GM19043 (cell line): ENCODE measurements around the gene CCHCR1.
A peak's percentile ranks its signal among the peaks of the same experiment; 100 is the strongest.

Source experiments
- ATAC-seq: cut with Tn5 transposase; IDR thresholded peaks from one replicate; pipeline ENCODE4 v1.9.1; 2021; ENCODE audit warnings: low read depth; ENCODE audit not compliant: unreplicated experiment

CCHCR1 gene

DNA sequence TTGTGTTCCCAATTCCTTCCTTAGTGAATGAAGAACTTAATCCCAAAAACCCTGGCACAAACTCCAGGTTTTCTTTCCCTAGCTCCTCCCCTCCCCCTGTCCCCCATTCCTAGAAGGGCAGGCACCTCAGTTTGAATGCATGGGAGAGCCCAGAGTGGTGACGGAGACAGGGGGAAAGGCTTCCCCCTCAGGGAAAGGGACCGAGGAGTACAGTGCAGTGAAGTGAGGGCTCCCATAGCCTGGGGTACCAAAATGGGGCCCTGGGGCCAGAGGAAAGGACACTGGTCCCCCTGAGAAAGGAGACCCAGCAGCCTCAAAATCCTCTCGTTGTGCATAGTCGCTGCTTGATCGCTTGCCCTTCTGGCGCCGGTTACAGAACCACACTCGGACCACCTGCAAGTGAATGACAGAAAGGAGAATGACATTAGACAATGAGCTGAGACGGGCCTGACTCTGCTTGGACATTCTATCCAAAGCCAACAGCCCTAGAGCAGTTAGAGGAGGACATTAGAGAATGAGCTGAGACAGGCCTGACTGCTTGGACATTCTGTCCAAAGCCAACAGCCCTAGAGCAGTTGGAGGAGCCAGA lies 7.0 kb upstream of the CCHCR1 start:
- peak; percentile 13 for ATAC-seq

DNA sequence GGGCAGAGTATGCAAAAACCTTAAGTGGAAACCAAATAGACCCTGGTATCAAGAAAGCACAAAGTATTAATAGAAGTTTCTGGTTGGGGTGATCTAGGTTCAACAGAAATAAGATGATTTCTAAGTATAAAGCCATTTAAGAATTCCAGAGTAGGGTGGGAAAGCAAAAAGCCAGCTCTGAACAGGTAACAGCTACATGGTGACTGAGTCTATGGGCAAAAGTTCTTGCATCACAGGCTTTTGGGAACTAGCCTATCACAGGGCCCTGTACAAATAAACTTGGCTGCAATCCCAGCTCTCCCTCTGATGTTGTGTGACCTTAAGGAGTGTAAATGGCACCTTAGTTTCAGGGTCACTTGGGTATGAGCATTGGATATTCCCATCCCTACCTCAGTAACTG lies 6.3 kb upstream of the CCHCR1 start:
- no peak for ATAC-seq

DNA sequence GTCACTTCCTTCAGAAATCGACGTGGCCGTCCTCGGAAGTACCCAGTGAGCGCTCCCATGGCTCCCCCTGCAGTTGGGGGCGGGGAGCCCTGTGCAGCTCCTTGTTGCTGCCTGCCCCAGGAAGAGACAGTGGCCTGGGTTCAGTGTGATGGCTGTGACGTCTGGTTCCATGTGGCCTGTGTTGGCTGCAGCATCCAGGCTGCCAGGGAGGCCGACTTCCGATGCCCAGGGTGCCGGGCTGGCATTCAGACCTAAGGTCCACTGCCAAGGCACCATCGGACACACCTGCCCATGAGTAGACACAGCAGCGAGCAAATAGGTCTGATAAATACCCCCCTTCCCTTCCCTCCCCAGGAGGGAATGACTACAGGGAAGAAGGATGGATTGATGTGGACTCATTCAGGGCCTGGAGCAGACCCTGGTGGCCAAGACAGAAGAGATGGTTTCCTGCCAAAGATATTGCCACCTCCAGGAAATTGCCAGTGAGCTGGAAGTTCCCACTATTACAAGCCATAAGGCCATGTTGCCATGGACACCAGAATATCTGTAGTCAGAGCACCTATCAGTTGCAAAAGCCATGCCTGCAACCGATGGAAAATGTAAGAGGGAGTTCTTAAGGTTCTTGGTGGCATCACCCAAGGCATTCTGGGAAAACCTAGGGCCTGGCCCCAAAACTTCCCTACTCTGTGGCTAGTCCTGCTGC lies 5.0 kb upstream of the CCHCR1 start:
- ATAC-seq, result no peak

DNA sequence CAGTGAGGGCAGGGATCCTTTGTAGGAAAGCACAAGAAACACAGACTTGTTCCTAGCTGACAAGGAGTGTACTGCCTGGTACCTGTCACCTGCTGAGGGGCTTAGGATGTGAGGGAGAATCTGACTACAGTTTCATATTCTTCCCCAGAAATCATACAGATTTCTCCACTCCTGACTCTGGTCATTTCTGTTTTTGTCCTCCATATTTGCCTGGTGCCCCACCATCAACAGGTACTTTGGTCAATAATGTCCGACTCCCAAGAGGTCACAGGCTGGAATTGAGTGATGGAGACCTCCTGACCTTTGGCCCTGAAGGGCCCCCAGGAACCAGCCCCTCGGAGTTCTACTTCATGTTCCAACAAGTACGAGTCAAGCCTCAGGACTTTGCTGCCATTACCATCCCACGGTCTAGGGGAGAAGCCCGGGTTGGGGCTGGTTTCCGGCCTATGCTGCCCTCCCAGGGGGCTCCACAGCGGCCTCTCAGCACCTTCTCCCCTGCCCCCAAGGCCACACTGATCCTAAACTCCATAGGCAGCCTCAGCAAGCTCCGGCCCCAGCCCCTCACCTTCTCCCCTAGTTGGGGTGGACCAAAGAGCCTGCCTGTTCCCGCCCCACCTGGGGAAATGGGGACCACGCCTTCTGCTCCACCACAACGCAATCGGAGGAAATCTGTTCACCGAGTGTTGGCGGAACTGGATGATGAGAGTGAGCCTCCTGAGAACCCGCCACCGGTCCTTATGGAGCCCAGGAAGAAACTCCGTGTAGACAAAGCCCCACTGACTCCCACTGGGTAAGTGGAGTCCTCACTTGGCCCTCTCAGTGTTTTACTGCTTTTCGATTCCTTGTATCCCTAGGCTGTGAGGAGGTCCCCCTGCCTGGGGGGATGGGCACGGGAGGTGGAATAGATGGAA lies 3.9 kb upstream of the CCHCR1 start:
- no peak for ATAC-seq

DNA sequence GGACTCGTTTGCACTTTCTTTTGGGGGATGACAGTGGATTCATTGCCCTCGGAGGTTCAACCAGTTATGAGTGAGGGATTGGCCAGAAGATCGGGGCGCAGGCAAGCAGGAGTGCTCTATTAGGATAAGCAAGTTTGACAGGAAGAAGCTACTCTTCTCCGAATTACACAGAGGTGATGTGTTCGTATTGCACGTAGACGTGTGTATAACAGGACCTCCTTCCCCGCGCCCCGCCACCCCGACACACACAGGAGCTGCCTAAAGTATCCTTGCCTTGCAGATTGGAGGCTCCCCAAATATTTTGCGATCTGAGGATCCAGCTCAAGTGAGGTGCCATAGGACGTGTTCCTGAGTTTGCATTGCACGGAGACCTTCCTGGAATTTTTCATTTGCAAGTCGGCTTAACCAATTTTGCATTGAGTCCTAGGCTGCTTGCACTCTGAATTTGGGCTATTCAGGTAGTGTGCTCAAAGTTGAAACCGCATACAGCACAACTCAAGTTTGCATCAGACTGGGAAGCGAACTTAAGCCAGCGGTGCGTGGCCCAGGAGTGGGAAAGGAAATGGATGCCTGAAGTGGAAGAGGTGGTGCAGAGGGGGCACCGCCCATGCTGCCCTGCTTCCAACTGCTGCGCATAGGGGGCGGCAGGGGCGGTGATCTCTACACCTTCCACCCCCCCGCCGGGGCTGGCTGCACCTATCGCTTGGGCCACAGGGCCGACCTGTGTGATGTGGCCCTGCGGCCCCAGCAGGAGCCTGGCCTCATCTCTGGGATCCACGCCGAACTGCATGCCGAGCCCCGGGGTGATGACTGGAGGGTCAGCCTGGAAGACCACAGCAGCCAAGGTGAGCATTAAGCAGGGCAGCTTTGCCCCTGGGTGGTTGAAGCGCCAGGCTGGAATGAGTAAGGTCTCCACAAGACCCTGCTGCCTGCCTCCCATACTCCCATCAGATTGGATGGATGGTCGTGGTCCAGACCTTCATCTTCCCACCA lies 1.6 kb upstream of the CCHCR1 start:
- ATAC-seq, result no peak

DNA sequence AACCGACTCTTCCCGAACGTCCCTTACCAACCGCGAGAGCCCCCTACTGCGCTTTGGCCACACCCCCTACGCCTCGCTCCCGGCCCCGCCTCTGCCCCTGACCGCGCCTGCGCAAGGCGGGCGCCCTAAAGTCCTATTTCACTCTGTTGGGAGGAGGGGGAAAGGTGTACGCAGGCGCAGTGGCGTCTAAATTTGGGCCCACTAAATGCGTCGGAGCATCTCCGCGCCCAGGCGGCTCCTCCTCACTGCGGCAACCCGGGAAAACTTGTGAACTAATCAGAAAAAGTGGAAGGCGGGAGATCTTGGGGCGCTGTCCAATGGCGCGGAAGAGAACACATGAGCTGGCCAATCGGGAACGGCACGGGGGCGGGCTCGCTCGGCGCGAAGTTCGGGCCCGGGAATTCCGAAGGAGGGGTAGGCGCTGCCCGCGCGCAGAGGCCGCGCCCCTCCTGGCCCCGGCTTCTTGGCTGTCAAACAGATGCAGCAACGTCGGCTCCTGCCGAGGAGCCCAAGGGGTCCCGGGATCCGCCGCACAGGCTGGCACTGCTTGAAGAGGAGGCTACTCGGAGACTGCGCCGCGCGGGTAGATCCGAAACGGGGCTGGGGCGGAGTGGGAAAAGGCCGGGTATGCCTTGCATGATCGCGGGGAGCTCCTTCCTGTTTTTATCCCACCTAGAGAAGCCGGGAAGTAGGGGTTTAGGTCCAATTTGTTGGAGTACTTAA lies 699 bp upstream of the CCHCR1 start, which contains the start of gene TCF19:
Gene TCF19, plus strand, starts transcription at position 450 of the 723 bp plus-strand sequence. CDS start 881 bp downstream, outside the sequence.
- ATAC-seq, result peak; percentile 88

DNA sequence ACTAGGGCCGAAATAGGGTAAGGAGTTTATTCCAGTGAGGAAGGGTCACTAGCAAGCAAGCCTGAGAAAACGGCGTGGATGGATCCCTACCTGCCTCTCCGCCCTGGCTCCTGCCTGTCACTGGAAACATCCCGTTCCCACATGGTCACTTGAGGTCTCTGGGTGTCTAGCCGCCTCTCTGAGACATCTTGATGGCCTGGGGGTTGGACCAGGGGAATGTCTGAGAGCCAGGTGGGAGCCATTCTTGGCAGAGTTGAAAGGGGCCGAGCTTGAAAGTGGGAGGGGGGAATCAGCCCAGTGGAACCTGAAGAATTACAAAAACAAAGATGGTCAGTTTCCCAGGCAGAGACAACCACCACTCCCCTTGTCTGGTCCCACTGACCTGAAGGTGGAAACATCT lies 961 bp downstream of the CCHCR1 start:
- ATAC-seq, result no peak

DNA sequence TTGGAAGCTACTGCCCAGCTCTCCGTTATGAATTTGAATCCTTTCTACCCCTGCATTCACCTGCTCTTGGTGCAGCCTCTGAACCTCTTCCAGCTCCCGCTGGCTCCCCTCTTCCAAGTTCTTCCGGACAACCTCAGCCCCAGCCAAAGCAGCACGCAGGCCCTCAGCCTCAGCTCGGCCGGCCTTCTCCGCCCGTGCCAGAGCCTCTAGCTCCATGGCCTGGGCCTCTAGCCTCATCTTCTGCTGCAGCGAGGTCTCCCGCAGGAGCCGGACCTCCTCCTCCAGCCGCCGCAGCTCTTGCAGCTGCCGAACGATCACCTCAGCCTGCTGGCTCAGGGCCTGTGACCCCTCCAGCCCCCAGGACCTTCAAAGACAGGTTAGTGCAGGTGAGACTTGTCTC lies 3.2 kb downstream of the CCHCR1 start:
- ATAC-seq, result no peak

DNA sequence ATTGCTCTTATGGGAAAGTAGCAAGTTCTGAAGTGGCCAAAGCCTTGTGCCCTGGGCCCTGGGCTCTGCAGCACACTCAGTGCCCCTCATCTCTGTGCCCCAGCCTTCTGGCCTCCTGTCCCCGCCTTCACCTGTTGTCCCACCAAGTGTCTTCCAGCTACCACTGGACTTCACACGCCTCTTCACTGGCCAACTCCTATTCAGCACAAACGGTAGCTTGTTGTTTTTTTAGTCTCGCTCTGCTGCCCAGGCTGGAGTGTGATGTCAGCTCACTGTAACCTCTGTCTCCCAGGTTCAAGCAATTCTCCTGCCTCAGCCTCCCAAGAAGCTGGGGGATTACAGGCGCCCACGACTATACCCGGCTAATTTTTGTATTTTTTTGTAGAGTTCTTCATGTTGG lies 4.8 kb downstream of the CCHCR1 start:
- ATAC-seq, result no peak

DNA sequence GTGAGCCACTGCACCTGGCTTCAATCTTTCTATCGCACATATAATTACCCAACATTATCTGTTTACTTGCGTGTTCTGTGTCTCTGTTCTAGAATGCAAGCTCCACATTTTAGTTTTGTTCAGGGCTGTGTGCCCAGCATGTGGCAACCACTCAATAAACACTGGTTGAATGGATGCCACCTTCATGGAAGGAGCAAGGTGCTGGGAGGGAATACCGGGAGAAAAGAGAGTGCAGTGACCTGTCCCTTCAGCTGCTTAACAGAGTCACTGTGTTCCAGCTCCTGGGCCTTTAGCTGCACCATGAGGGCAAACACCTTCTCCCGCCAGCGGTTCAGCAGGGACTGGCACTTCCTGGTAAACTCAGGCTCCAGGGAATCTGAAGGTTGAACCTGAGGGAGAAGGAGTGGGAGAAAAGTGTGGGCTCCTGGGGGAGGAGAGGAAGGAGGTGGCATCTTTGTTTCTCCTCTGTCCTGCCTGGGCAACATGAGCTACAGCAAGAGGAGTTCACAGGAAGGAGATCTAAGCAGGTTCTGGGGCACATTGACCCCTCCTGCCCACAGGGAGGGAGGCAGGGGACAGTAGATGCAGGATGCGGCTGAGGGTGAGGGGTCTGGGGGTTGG lies 7.7 kb downstream of the CCHCR1 start:
- ATAC-seq, result no peak

DNA sequence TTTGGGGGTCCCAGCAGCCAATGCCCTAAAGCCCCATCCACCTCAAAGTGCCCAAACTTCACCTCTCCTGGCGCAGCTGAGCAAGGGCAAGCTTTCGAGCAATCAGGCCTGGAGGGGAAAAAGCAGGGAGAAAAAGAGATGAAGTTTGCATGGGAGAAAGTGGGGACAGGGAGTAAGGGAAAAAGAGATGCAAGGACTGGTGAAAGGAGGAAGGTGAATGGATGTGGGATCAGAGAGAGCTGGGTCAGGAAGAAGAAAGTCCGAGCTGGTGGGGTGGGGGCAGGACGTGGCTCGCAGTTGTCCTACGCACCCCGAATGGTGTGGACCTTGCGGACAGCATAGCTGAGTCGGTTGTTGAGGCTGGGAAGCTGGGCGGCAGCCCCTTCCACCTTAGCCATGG lies 12.2 kb downstream of the CCHCR1 start:
- no peak for ATAC-seq

DNA sequence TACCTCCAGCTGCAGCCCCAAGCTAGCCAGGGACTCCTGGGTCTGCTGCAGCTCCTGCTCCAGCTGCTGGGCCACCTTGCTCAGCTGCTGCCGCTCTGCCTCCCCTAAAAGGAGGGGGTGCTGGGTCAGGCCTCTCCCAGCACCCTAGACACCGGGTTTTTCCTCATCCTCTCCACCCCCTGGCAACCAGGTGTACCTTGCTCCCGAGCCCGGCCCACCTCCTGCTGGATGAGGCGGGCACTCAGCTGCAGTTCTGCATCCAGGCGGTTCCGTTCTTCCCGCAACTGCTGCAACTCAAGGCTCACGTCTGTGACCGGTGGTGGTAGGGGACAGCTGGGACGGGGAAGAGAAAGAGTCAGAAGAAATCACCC lies 12.6 kb downstream of the CCHCR1 start:
- no peak for ATAC-seq

DNA sequence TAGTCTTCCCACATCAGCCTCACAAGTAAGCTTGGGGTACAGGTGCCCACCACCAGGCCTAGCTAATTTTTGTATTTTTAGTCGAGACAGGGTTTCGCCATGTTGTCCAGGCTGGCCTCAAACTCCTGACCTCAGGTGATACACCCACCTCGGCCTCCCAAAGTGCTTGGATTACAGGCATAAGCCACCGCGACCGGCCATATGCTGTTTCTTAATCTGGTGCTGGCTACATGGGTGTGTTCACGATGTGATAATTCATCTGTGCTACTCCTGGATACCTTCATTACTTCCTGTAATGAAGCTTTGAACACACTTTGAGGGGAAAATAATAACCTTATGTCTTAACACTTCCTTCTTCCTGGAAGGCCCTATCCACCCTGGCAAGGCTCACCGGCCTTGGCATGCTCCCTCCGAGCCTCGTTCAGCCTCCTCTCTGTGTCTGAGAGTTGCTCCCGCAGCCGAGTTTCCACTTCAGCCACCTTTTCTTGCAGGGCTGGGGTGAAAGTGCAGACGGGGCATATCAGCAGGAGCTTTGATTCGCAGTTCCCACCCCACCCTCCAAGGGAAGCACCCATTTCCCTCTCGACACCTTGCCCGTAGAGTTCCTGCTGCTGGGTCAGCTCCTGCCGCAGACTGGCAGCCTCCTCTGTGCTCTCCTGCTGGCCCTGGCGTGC lies 13.2 kb downstream of the CCHCR1 start:
- no peak for ATAC-seq

DNA sequence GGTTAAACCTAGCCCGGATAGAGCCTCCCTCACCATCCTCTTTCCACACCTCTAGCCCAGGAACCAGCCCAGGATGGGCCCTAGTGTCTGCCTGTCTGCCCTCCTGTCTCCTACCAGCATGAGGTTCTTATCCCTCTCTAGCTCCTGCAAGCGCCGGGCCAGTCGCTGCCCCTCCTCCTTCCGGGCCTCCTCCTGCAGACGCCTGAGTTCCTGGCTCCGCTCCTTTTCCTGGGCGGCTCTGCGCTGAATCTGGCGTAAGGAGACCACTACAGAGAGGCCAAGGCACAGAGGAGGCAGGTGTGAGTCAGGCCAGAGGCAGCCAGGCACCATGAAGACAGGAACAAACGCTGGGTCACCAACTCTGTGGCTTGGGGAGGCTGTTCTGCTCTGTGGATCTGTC lies 14.5 kb downstream of the CCHCR1 start:
- no peak for ATAC-seq

DNA sequence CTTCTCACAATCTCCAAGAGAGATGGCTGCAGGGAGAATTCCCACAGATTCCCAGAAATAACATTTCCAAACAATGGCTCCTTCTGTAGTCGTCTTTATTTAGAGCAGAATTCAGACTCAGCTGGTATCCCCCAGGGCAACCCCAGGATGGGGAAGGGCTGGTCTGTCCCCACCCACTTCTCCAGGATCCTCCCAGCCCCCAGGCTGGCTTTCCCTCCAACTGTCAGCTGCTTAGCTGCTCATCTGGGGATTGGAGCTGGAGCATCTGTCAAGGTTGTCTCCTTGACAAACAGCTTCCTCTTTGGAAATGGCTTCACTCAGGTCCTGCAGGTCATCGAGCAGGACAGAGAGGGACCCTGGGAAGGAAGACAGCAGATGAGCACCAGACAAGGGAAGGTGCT lies 15.2 kb downstream of the CCHCR1 start:
- ATAC-seq, result no peak

DNA sequence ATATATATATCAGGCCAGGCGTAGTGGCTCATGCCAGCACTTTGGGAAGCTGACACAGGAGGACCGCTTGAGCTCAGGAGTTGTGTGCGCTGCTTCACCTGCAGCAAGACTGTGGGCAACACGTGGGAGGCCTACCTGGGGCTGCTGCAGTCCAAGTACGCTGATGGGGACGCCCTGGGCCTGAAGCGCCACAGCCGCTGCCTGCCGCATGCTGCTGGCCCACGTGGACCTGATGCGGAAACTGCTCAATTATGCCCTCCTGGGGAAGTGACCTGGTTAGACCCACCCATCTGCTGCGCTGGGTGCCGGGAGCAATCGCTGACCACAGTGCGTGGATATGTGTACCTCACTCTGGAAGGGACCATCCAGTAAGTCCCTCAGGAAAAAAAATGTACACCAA lies 17.0 kb downstream of the CCHCR1 start:
- ATAC-seq, result no peak

DNA sequence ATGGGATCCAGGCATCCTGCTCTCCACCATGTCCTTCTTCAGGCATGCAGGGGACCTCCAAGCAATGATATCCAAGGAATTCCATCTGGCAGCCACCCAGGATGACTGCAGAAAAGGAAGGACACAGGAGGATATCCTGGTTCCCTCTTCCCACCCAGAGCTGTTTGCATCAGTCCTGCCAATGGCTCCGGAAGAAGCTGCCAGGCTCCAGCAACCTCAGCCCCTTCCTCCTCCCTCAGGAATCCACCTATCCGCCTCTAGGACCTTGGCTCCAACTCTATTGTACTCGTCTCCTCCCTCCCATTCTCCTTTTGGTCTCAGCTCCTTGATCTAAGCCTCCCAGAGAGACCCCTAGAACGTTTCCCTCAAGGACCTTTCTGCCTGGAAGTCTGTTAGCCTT lies 18.0 kb downstream of the CCHCR1 start:
- no peak for ATAC-seq

DNA sequence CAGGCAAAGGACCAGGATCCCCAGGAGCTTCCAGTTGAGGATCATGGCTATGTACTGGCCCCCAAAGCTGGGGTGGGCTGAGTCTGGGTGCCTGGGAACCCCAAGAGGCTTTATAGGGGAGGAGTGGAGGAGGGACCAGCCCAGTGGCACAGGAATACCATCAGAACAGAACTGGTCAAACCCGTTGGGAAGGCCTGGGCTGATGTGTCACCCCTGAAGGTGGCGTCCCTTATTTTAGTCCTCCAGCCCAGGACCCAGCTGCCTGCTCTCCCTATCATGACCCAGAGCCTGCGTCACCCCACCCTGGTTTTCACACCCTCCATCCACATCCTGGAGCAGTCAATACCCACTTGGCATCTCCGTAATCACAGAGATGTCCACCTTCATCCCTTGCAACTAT lies 18.6 kb downstream of the CCHCR1 start, which contains the start of gene PSORS1C2:
Gene PSORS1C2, minus strand, starts transcription at position 85 of the 400 bp plus-strand sequence. Its CDS starts 40 bp downstream, at position 45.
- no peak for ATAC-seq

DNA sequence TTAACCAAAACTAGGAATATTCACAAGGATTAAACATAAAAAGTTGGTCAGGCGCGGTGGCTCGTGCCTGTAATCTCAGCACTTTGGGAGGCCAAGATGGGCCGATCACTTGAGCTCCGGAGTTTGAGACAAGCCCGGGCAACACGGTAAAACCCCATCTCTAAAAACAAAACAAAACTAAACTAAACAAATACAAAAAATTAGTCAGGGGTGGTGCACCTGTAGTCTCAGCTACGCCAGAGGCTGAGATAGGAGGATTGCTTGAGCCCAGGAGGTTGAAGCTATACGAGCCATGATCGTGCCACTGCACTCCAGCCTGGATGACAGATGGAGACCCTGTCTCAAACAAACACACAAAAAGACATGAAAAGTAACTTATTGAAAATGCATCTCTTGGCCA lies 21.9 kb downstream of the CCHCR1 start:
- ATAC-seq, result no peak
